T-helper 9 cell (primary cell): ENCODE measurements around the gene PRAF2.
A peak's percentile ranks its signal among the peaks of the same experiment; 100 is the strongest.

Experiments
- DNase-seq: peaks from one replicate; pipeline ENCODE4 v3.0.0-alpha.2; 2020

The PRAF2 gene

DNA sequence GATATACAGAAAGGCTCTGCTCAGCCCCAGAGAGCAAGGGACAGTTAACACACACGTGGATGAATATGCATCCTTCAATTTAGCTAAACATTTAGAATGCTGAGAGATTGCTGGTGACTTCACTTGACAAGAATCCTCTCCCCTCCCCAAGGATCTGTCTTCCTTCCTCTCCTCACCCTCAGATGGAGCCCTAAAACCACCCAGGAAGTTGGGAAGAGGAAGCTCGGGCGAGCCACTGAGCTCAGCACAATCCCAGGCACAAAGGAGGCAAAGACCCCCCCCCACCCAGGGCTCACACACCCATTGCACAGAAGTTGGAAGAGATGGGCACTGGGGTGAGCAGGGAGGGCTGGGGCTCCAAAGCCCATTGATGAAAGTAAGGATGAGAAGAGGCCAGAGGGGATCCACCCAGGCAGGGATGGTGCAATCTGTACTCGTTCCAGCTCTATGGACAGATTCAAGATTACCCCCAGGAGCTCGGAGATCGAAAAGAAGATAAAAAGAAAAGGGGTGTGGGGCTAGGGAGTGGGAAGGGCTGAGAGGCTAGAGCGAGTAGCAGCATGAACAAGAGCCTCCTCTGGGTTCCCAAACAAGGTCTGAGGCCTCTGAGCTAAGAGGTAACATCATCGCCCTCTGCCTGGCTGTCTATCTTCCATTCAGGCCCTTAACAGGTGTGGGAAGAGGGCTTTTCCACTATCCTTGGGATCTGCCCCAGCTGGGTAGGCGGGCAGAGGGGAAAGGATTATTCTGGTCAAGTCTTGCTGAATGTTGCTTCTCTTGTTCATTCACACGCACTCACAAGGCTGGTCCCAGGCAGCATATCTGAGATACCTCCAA, 31.8 kb downstream of the PRAF2 start:
- no peak for DNase-seq

DNA sequence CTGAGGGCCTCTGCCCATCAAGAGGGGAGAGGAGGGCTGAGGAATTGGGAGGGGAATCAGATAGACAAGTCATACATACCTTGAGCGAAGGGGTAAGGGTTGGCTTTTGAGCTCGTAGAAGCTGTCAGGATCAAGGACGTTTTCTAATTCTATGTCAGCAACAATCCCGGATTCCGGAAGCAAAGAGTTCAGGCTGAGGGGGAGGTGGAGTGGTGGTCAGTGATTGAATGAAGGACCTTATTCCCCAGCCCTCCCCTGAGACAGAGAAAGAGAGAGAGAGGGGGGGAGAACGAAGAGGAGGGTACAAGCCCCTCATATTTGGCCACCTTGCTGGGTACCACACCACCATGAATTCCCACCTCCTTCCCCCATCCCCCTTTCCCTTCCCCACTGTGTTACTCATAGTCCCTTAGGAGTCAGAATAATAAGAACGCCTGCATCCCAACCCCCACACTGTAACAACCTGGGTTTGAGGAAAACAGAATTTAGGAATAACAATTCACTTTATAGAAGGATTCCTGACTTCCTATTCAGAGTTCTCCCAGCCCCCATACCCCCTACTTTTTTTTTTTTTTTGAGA, 33.3 kb downstream of the PRAF2 start:
- no peak for DNase-seq

DNA sequence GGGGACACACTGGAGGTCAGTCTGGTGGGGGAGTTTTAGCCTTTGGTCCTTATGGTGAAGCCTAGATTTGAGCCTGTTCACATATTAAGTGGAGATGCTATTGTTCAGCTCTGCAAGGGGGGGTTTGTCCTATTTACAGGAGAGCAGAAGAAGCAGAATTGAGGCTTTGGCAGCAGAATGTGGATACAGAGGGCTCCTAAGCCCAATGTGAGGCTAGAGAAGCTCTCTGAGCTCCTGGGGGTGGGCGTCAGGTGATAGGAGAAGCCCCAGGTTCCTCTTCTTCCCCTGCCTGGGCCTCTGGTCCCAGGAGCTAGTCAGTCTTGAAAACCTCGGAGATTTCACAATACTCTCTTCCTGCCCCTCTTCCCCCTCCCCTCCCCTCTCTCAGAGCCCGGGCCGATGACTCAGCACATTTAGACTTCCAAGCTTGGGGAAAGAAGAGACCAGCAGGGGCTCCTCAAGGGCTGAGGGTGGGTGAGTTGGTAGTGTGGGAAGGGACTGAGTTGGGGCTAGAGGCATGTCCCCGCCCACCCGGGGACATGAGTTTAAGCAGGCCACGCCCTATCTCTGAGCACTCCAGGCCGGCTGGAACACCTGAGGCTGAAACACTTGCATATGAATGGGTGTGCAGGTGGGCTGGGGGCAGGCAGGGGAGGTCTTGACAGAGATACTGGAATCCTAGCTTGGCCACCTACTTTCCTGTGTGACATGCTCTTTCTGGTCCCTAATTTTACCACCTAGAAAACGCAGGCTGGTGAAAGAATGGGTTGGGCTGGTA, 34.0 kb downstream of the PRAF2 start:
- DNase-seq, result peak; percentile 24

DNA sequence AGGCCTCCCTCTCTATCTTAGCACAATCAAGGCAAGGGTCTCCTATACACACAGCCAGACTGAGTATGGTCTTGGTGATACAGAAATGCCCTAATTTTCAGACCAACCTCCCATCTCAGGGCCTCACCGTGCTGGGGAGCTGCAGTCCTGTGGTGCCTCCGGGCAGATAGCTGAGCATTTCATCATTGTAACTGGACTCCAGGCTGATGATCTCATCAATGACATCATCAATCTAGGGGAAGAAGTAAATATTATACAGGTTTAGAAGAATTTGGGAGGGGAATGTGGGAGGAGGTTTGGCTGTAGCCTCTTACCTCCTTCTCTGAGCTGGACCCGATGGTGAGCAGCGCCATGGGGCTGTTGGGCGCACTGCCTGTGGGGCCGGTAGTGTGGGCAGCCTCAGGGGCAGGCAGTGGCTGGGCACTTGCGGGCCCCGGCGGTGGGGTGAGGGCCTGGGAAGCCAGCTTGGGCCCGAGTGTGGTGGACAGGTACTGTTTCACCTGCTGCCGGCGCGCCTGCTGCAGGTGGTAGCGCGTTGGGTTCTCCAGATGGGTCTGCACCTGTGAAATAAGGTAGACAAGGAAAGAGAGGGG, 35.8 kb downstream of the PRAF2 start:
- DNase-seq, result no peak

DNA sequence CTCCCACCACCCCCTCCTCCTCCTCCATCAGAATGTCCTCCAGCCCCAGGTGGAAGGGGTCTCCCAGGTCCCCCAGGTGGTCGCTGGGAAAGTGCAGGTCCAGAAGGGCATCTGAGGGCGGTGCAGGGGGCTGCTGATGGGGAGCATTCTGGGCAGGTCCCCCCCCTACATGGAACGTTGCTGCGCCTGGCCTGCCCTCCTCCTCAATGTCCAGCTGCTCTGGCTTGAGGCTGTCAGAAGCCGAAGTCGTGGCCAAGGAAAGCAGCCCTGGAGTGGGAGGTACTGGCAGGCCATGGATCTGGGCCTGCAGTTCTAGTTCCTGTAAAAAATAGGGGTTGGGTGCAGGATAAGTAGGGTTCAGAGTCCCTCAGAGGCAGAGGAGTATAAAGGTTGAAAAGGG, 43.5 kb downstream of the PRAF2 start:
- DNase-seq, result no peak

DNA sequence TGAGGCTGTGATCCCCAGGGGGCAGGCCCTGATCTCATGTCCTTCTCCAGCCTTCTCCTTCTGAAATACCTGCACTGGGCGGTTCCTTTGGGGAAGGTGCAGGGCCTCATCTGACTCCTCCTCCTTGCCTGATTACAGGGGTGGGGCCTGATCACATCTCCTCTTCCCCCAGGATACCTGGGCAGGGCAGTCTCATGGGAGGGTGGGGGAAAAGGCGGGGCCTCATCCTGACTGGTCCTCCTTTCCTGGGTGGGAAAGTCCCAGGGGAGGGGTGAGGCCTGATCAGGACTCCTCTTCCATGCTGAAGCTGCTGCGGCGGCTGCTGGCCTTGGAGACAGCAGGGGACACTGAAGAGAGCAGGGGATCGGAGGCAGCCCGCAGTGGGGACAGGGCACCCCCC, 43.9 kb downstream of the PRAF2 start:
- no peak for DNase-seq
